ENCODE results near the gene BEST2.

BEST2 gene

DNA sequence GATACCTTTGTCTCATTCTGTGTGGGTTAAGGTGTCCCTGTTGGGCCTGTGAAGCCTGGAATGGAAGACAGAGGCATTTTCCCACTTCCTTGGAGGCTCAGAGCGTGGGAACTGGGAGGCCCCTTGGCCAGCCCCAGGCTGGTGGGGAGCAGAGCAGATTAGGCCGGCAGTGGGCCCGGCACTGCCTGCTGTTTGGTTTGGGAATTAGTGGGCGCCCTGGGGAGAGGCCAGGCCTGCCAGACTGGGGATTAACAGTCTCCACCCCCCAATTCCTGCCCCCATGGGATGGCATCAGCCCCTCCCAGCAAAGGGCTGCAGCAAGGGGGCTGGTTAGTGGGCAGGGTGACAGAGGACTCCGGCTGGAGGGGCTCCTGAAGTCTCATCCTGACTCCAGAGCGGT is 3.1 kb upstream of the BEST2 start:
- no peaks in the 10 kb centered on the region for H3K79me2 ChIP-seq (ENCODE audit: insufficient read depth, low read depth)
- H3K9ac ChIP-seq: no peak overlapping the region
- H3K4me3 ChIP-seq (IDR thresholded peaks at IDR 0.05; ENCODE audit: insufficient read depth, low read depth, low read length): no peak overlapping the region
- peaks cover 44% of the 10 kb centered on the region for H3K27me3 ChIP-seq (ENCODE audit: insufficient read depth, low read depth)
- no peak overlapping the region for H3K27ac ChIP-seq
- no peaks in the 10 kb centered on the region for H3K4me1 ChIP-seq (ENCODE audit: low read depth, poor library complexity, severe bottlenecking)
- no peaks in the 10 kb centered on the region for H4K20me1 ChIP-seq (ENCODE audit: insufficient read depth)
- TF ChIP-seq, protein P1, sequence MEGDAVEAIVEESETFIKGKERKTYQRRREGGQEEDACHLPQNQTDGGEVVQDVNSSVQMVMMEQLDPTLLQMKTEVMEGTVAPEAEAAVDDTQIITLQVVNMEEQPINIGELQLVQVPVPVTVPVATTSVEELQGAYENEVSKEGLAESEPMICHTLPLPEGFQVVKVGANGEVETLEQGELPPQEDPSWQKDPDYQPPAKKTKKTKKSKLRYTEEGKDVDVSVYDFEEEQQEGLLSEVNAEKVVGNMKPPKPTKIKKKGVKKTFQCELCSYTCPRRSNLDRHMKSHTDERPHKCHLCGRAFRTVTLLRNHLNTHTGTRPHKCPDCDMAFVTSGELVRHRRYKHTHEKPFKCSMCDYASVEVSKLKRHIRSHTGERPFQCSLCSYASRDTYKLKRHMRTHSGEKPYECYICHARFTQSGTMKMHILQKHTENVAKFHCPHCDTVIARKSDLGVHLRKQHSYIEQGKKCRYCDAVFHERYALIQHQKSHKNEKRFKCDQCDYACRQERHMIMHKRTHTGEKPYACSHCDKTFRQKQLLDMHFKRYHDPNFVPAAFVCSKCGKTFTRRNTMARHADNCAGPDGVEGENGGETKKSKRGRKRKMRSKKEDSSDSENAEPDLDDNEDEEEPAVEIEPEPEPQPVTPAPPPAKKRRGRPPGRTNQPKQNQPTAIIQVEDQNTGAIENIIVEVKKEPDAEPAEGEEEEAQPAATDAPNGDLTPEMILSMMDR (conservative IDR thresholded peaks at IDR 0.05; ENCODE audit: low read depth, low read length): no peak
- H3K36me3 ChIP-seq (ENCODE audit: insufficient read depth): no peaks in the 10 kb centered on the region
- H2AFZ ChIP-seq (ENCODE audit: low read depth): no peak overlapping the region
- H3K4me2 ChIP-seq: no peak overlapping the region

DNA sequence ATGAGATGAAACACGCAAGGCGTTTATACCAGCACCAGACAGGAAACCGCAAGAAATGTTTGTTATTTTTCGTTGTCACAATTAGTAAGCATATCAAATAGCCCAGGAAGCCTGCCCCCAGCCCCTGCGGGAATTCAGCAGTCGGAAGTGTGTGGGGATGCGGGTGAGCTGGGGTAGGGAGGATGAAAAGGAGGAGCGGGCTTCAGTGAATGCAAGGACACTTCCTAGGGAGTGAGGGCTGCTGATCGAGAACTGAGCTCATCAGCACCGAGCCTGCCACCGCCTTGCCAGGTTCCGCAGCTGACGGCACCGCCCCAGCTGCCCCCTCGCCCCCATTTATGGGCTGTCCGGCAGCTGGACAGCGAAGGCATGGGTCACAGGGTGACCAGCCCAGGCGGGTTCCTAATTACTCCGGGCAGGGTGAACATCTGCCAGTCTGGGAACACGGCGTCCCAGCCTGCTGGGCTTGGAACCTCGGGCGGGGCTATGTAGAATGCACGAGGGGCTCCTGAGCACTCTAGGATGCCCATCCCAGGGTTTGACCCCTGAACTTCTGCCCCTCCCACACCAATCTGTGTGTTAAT is 1.6 kb upstream of the BEST2 start:
- no peak overlapping the region; the same call in 1 of the 2 replicates for H3K4me2 ChIP-seq
- no peak overlapping the region for H3K27ac ChIP-seq
- H4K20me1 ChIP-seq (ENCODE audit: insufficient read depth): no peaks in the 10 kb centered on the region
- no peaks in the 10 kb centered on the region for H3K79me2 ChIP-seq (ENCODE audit: insufficient read depth, low read depth)
- no peaks in the 10 kb centered on the region for H3K4me1 ChIP-seq (ENCODE audit: low read depth, poor library complexity, severe bottlenecking)
- H3K27me3 ChIP-seq (ENCODE audit: insufficient read depth, low read depth): peaks cover 56% of the 10 kb centered on the region
- TF ChIP-seq, protein P1 (conservative IDR thresholded peaks at IDR 0.05; ENCODE audit: low read depth, low read length): no peak
- no peak overlapping the region for H2AFZ ChIP-seq (ENCODE audit: low read depth)
- H3K9ac ChIP-seq: no peak overlapping the region
- no peak overlapping the region for H3K4me3 ChIP-seq (IDR thresholded peaks at IDR 0.05; ENCODE audit: insufficient read depth, low read depth, low read length)
- H3K36me3 ChIP-seq (ENCODE audit: insufficient read depth): no peaks in the 10 kb centered on the region

DNA sequence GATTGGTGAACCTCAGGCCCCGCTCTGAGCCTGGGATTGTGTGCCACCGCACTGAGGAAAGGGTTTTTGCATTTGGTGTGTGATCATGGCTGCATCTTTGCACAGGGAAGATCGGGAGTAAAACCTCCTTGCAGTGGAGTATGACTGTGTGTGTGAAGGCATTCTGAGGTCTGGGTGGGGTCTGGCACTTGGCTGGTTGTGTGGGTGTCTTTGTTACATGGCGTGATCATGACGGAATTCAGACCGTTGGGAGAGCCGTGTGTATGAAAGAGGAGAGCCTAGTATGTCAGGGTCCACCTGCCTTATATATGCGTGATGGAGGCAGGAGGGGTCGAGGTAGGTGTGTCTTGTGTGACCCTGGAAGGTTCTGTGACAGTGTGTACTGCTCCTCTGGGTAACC is 740 bp upstream of the BEST2 start:
- Histone ChIP-seq H3K4me2 (no peak overlapping the region), H3K4me3 (IDR thresholded peaks at IDR 0.05; ENCODE audit: insufficient read depth, low read depth, low read length) (no peak overlapping the region), H3K4me1 (ENCODE audit: low read depth, poor library complexity, severe bottlenecking) (no peaks in the 10 kb centered on the region), H3K27ac (no peak overlapping the region), H4K20me1 (ENCODE audit: insufficient read depth) (no peaks in the 10 kb centered on the region), H3K9ac (no peak overlapping the region), H3K79me2 (ENCODE audit: insufficient read depth, low read depth) (no peaks in the 10 kb centered on the region), H3K27me3 (ENCODE audit: insufficient read depth, low read depth) (peaks cover 63% of the 10 kb centered on the region), H3K36me3 (ENCODE audit: insufficient read depth) (no peaks in the 10 kb centered on the region), H2AFZ (ENCODE audit: low read depth) (no peak overlapping the region)
- TF ChIP-seq, protein P1 (conservative IDR thresholded peaks at IDR 0.05; ENCODE audit: low read depth, low read length): no peak

DNA sequence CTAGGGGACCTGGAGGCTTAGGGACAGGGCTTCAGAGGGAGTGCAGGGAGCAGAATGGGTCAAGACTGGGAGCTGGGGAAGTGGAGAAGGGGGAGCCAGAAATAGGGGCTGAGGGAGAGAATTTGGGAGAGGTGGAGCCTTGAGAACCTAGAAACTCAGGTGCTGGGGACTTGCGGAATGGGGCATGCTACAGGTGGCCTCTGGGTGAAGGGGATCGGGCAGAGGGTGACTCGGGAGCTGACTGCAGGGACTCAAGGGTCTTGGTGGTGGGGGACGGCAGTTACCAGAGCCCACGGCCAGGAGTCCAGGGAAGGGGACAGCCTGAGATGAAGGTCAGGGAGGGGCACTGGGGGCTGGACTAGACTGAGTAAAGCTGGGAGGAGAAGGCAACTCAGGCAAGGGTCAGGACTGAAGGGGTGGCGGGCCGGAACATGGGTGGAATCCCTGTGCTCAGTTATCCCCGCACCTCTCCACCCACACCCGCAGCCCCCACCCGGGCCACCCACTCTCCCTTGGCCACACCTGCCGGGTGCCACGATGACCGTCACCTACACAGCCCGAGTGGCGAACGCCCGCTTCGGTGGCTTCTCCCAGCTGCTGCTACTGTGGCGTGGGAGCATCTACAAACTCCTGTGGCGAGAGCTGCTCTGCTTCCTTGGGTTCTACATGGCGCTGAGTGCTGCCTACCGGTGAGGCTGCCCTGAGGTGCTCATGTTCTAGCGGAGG is 628 bp downstream of the BEST2 start:
- no peak overlapping the region for H2AFZ ChIP-seq (ENCODE audit: low read depth)
- no peak overlapping the region for H3K9ac ChIP-seq
- peaks cover 74% of the 10 kb centered on the region for H3K27me3 ChIP-seq (ENCODE audit: insufficient read depth, low read depth)
- H3K4me3 ChIP-seq (IDR thresholded peaks at IDR 0.05; ENCODE audit: insufficient read depth, low read depth, low read length): no peak overlapping the region
- no peaks in the 10 kb centered on the region for H4K20me1 ChIP-seq (ENCODE audit: insufficient read depth)
- H3K36me3 ChIP-seq (ENCODE audit: insufficient read depth): no peaks in the 10 kb centered on the region
- no peaks in the 10 kb centered on the region for H3K79me2 ChIP-seq (ENCODE audit: insufficient read depth, low read depth)
- no peak overlapping the region for H3K4me2 ChIP-seq
- no peaks in the 10 kb centered on the region for H3K4me1 ChIP-seq (ENCODE audit: low read depth, poor library complexity, severe bottlenecking)
- TF ChIP-seq, protein P1 (conservative IDR thresholded peaks at IDR 0.05; ENCODE audit: low read depth, low read length): no peak
- no peak overlapping the region for H3K27ac ChIP-seq
